HUES48 (cell line): Measurements from ENCODE around the gene SELPLG.

ENCODE experiments used
- H3K27ac ChIP-seq: one replicate; pipeline ENCODE4 v1.7.0; 2013; ENCODE audit warnings: low read depth, low read length, inconsistent platforms
- H3K27me3 ChIP-seq: 2 replicates; pipeline ENCODE4 v1.6.1; 2013; ENCODE audit warnings: mild to moderate bottlenecking, low read length; ENCODE audit not compliant: control insufficient read depth, insufficient read depth
- H3K36me3 ChIP-seq: 2 replicates; pipeline ENCODE4 v1.6.1; 2013; ENCODE audit warnings: low read length; ENCODE audit not compliant: control insufficient read depth, insufficient read depth
- H3K4me1 ChIP-seq: 2 replicates; pipeline ENCODE4 v1.6.1; 2013; ENCODE audit warnings: mild to moderate bottlenecking, low read length; ENCODE audit not compliant: control insufficient read depth, insufficient read depth
- H3K4me3 ChIP-seq: 2 replicates; pipeline ENCODE4 v1.5.1; 2013; ENCODE audit warnings: mild to moderate bottlenecking, low read depth, low read length
- H3K9ac ChIP-seq: 2 replicates; pipeline ENCODE4 v1.6.1; 2013; ENCODE audit warnings: mild to moderate bottlenecking, low read depth, low read length, moderate library complexity
- H3K9me3 ChIP-seq: 2 replicates; pipeline ENCODE4 v1.6.1; 2013; ENCODE audit warnings: low read length; ENCODE audit not compliant: control insufficient read depth, insufficient read depth

SELPLG gene

GRCh38 chr12:108572166-108572790 lies 61.4 kb downstream of the SELPLG start:
- no peak overlapping the region for H3K9ac ChIP-seq
- no peaks in the 10 kb centered on the region for H3K4me1 ChIP-seq
- H3K4me3 ChIP-seq: no peak overlapping the region
- H3K27me3 ChIP-seq: no peaks in the 10 kb centered on the region
- peaks cover 26% of the 10 kb centered on the region for H3K36me3 ChIP-seq
- H3K27ac ChIP-seq: no peak overlapping the region
- H3K9me3 ChIP-seq: no peaks in the 10 kb centered on the region
